Adrenal gland (tissue), 5 donors: ENCODE data around the gene NME7.
"Not testable (repeated sequence)": the region's sequence is repeated elsewhere in the genome, so short reads cannot be mapped to it uniquely, and the experiment has no call there.

ENCODE experiments used
- POLR2A ChIP-seq, 2 donors: fragments of 450-650 bp; IDR thresholded peaks; one replicate each; pipeline ENCODE4 v1.6.1; 2017; ENCODE audit warnings: antibody characterized with exemption in 2 of 2, mild to moderate bottlenecking in 2 of 2, moderate library complexity in 1 of 2
- TF ChIP-seq, protein P1 (sequence below), 6 experiments: fragments of 450-650 bp in 4 of 6; fragments of 200-600 bp in 2 of 6; sonication (generic) in 1 of 6; IDR thresholded peaks; 1 replicate in 5 of 6; 2 replicates in 1 of 6; pipeline versions ENCODE4 v1.5.1 to v1.8.0; 2016 to 2021; ENCODE audit warnings: antibody characterized with exemption in 6 of 6, mild to moderate bottlenecking in 2 of 6, moderate library complexity in 1 of 6
- donor health status: DM: no; HTN: no; CAD: no.

DNA sequence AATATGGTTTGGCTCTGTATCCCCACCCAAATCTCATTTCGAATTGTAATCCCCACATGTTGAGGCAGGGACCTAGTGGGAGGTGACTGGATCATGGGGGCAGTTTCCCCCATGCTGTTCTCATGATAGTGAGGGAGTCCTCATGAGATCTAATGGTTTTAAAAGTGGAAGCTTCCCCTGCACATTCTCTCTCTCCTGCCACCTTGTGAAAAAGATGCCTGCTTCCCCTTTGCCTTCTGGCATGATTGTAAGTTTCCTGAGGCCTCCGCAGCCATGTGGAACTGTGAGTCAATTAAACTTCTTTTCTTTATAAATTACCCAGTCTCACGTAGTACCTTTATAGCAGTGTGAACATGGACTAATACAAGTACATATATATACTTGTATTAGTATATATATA is 25.5 kb downstream of the NME7 start:
- TF ChIP-seq, protein P1, sequence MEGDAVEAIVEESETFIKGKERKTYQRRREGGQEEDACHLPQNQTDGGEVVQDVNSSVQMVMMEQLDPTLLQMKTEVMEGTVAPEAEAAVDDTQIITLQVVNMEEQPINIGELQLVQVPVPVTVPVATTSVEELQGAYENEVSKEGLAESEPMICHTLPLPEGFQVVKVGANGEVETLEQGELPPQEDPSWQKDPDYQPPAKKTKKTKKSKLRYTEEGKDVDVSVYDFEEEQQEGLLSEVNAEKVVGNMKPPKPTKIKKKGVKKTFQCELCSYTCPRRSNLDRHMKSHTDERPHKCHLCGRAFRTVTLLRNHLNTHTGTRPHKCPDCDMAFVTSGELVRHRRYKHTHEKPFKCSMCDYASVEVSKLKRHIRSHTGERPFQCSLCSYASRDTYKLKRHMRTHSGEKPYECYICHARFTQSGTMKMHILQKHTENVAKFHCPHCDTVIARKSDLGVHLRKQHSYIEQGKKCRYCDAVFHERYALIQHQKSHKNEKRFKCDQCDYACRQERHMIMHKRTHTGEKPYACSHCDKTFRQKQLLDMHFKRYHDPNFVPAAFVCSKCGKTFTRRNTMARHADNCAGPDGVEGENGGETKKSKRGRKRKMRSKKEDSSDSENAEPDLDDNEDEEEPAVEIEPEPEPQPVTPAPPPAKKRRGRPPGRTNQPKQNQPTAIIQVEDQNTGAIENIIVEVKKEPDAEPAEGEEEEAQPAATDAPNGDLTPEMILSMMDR (IDR thresholded peaks at IDR 0.05), result not testable (repeated sequence)
- not testable (repeated sequence) for TF ChIP-seq POLR2A (IDR thresholded peaks at IDR 0.05)
